WTC11 (cell line): ENCODE measurements around the gene TET3. TPM values are rescaled to one million over a fixed set of nuclear protein-coding genes. Genes with fewer than 3 reads are reported as not detected.

Experiments used
- ATAC-seq: fragments of 200-7000 bp; cut with Tn5 transposase; 2 replicates; pipeline ENCODE4 v1.10.0; 2021; ENCODE audit warnings: mild to moderate bottlenecking, moderate library complexity
- CTCF ChIA-PET: fragments of 300-600 bp; sonication (Branson Sonifier 250); formaldehyde crosslinking; loops from one replicate; lab custom pipeline; 2021; ENCODE audit warnings: antibody characterized with exemption; lab: Charles Lee
- POLR2A ChIA-PET: fragments of 350-600 bp; sonication (Branson Sonifier 250); formaldehyde crosslinking; loops from one replicate; lab custom pipeline; 2021; ENCODE audit warnings: antibody characterized with exemption; lab: Charles Lee
- DNase-seq: peaks from one replicate; pipeline ENCODE4 v3.0.0; 2021; ENCODE audit warnings: low spot score
- H3K27ac Mint-ChIP-seq: 2 replicates; pipeline ENCODE4 v1.8.0; 2021; ENCODE audit warnings: mixed read lengths
- H3K27me3 Mint-ChIP-seq: 2 replicates; pipeline ENCODE4 v1.8.0; 2021; ENCODE audit warnings: low read depth, mild to moderate bottlenecking, moderate library complexity, mixed read lengths
- H3K36me3 Mint-ChIP-seq: 2 replicates; pipeline ENCODE4 v1.8.0; 2021; ENCODE audit warnings: mixed read lengths
- H3K4me1 Mint-ChIP-seq: 2 replicates; pipeline ENCODE4 v1.8.0; 2022; ENCODE audit warnings: mixed read lengths
- H3K4me3 Mint-ChIP-seq: 2 replicates; pipeline ENCODE4 v1.8.0; 2021; ENCODE audit warnings: mild to moderate bottlenecking, moderate library complexity, mixed read lengths
- H3K9me3 Mint-ChIP-seq: 2 replicates; pipeline ENCODE4 v1.8.0; 2021; ENCODE audit warnings: mixed read lengths
- ATF1 ChIP-seq: sonication (generic); formaldehyde crosslinking; IDR thresholded peaks from 2 replicates; pipeline ENCODE4 v1.8.1; 2023; ENCODE audit warnings: mild to moderate bottlenecking, moderate library complexity, missing genetic modification reagents
- CREM ChIP-seq: sonication (generic); formaldehyde crosslinking; IDR thresholded peaks from 2 replicates; pipeline ENCODE4 v1.8.1; 2022; ENCODE audit warnings: mild to moderate bottlenecking, missing genetic modification reagents, moderate library complexity
- EMX1 ChIP-seq: fragments of 250-450 bp; sonication (Bioruptor Pico); IDR thresholded peaks from 2 replicates; pipeline ENCODE4 v1.8.0; 2021; ENCODE audit warnings: mild to moderate bottlenecking
- JUN ChIP-seq: sonication (generic); formaldehyde crosslinking; IDR thresholded peaks from 2 replicates; pipeline ENCODE4 v1.8.0; 2023; ENCODE audit warnings: mild to moderate bottlenecking, missing genetic modification reagents
- KAT7 ChIP-seq: sonication (generic); formaldehyde crosslinking; IDR thresholded peaks from 2 replicates; pipeline ENCODE4 v1.8.1; 2023; ENCODE audit warnings: missing genetic modification reagents, mild to moderate bottlenecking, borderline replicate concordance
- MXD4 ChIP-seq: fragments of 250-450 bp; sonication (Bioruptor Pico); IDR thresholded peaks from 2 replicates; pipeline ENCODE4 v1.8.0; 2021; ENCODE audit warnings: mild to moderate bottlenecking, moderate library complexity, borderline replicate concordance
- NFYB ChIP-seq: sonication (generic); formaldehyde crosslinking; conservative IDR thresholded peaks from 2 replicates; pipeline ENCODE4 v1.8.0; 2022; ENCODE audit warnings: low read depth, missing genetic modification reagents
- OVOL2 ChIP-seq: fragments of 250-450 bp; sonication (Bioruptor Pico); IDR thresholded peaks from 2 replicates; pipeline ENCODE4 v1.9.0; 2021; ENCODE audit warnings: mild to moderate bottlenecking, borderline replicate concordance
- RORB ChIP-seq: fragments of 250-450 bp; sonication (Bioruptor Pico); IDR thresholded peaks from 2 replicates; pipeline ENCODE4 v1.9.0; 2021; ENCODE audit warnings: mild to moderate bottlenecking
- TCF7 ChIP-seq: sonication (generic); formaldehyde crosslinking; IDR thresholded peaks from 2 replicates; pipeline ENCODE4 v1.8.0; 2022; ENCODE audit warnings: mild to moderate bottlenecking, low read depth, missing genetic modification reagents, moderate library complexity
- TEAD1 ChIP-seq: sonication (generic); formaldehyde crosslinking; IDR thresholded peaks from 2 replicates; pipeline ENCODE4 v1.8.0; 2022; ENCODE audit warnings: mild to moderate bottlenecking, missing genetic modification reagents
- ZBTB21 ChIP-seq: sonication (generic); formaldehyde crosslinking; IDR thresholded peaks from 2 replicates; pipeline ENCODE4 v1.8.1; 2023; ENCODE audit warnings: mild to moderate bottlenecking, missing genetic modification reagents, borderline replicate concordance
- ZNF317 ChIP-seq: sonication (generic); formaldehyde crosslinking; IDR thresholded peaks from 2 replicates; pipeline ENCODE4 v1.8.1; 2023; ENCODE audit warnings: low read depth, mild to moderate bottlenecking, moderate library complexity, missing genetic modification reagents, borderline replicate concordance
- ZNF416 ChIP-seq: fragments of 250-450 bp; sonication (Bioruptor Pico); IDR thresholded peaks from 2 replicates; pipeline ENCODE4 v1.9.0; 2021; ENCODE audit warnings: mild to moderate bottlenecking, inconsistent platforms
- ZNF423 ChIP-seq: fragments of 250-450 bp; sonication (Bioruptor Pico); IDR thresholded peaks from 2 replicates; pipeline ENCODE4 v2.1.2; 2022; ENCODE audit warnings: mild to moderate bottlenecking, moderate library complexity
- total RNA-seq: library from RNA; stranded (reverse); gene quantifications from 3 replicates; pipeline ENCODE4 v1.2.3, GENCODE V29; 2021
- TF ChIP-seq, protein P1 (sequence below): sonication (generic); formaldehyde crosslinking; IDR thresholded peaks from 2 replicates; pipeline ENCODE4 v1.8.1; 2023; ENCODE audit warnings: mild to moderate bottlenecking, missing genetic modification reagents, moderate library complexity
- TF ChIP-seq, protein P2 (sequence below): fragments of 250-450 bp; sonication (Bioruptor Pico); IDR thresholded peaks from 2 replicates; pipeline ENCODE4 v2.1.2; 2022; ENCODE audit warnings: mild to moderate bottlenecking, moderate library complexity
- TF ChIP-seq, protein P3 (sequence below): sonication (generic); formaldehyde crosslinking; IDR thresholded peaks from 2 replicates; pipeline ENCODE4 v1.8.0; 2023; ENCODE audit warnings: missing genetic modification reagents
- TF ChIP-seq, protein P4 (sequence below): fragments of 250-450 bp; sonication (Bioruptor Pico); IDR thresholded peaks from 2 replicates; pipeline ENCODE4 v1.9.0; 2021; ENCODE audit warnings: moderate library complexity, mild to moderate bottlenecking, inconsistent platforms, borderline replicate concordance
- TF ChIP-seq, protein P5 (sequence below): fragments of 250-450 bp; sonication (Bioruptor Pico); IDR thresholded peaks from 2 replicates; pipeline ENCODE4 v1.8.0; 2021; ENCODE audit warnings: mild to moderate bottlenecking
- TF ChIP-seq, protein P6 (sequence below): fragments of 250-450 bp; sonication (Bioruptor Pico); IDR thresholded peaks from 2 replicates; pipeline ENCODE4 v1.9.0; 2021; ENCODE audit warnings: mild to moderate bottlenecking
- TF ChIP-seq, protein P7 (sequence below): sonication (generic); formaldehyde crosslinking; IDR thresholded peaks from 2 replicates; pipeline ENCODE4 v1.8.1; 2022; ENCODE audit warnings: low read depth, missing genetic modification reagents, borderline replicate concordance

TET3 gene
- total RNA-seq, 1 experiment from 2014 or later = 19.3 TPM

DNA sequence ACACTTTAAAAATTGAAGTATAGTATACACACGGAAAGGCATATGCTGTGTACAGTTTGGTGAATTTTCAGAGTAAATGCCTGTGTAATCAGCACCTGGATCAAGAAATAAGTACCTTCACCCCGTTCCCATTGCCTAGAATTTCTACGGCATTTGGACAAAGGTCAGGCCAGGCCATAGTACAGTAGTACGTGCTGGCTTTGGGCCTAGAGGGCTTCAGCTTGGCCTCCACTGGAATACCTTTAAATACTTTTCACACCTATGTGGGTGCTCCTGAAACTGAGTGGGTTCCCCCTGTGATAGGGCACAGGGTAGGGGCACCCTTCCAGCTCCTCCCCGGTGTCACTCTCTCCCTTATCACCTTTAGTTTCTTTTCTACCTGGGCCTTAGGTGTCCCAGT lies 26.5 kb downstream of the TET3 start:
- Mint-ChIP-seq H3K4me3 (no peak overlapping the region), H3K27me3 (no peaks in the 10 kb centered on the region), H3K9me3 (no peaks in the 10 kb centered on the region), H3K4me1 (peaks cover 44% of the 10 kb centered on the region), H3K36me3 (no peaks in the 10 kb centered on the region), H3K27ac (no peak overlapping the region)
- TF ChIP-seq MXD4 (CRISPR knock-in tag) (no peak), ZNF423 (CRISPR knock-in tag) (no peak), ZBTB21 (CRISPR knock-in tag) (no peak), OVOL2 (CRISPR knock-in tag) (no peak), TEAD1 (CRISPR knock-in tag) (no peak), ZNF317 (CRISPR knock-in tag) (no peak)
- TF ChIP-seq, protein P1, sequence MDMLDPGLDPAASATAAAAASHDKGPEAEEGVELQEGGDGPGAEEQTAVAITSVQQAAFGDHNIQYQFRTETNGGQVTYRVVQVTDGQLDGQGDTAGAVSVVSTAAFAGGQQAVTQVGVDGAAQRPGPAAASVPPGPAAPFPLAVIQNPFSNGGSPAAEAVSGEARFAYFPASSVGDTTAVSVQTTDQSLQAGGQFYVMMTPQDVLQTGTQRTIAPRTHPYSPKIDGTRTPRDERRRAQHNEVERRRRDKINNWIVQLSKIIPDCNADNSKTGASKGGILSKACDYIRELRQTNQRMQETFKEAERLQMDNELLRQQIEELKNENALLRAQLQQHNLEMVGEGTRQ (CRISPR knock-in tag) = no peak
- TF ChIP-seq, protein P2, sequence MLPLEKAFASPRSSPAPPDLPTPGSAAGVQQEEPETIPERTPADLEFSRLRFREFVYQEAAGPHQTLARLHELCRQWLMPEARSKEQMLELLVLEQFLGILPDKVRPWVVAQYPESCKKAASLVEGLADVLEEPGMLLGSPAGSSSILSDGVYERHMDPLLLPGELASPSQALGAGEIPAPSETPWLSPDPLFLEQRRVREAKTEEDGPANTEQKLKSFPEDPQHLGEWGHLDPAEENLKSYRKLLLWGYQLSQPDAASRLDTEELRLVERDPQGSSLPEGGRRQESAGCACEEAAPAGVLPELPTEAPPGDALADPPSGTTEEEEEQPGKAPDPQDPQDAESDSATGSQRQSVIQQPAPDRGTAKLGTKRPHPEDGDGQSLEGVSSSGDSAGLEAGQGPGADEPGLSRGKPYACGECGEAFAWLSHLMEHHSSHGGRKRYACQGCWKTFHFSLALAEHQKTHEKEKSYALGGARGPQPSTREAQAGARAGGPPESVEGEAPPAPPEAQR (CRISPR knock-in tag) = no peak
- DNase-seq (no peak), ATAC-seq (no peak)
- ChIA-PET POLR2A (no interaction called here), CTCF (interaction anchor here (0.7 kb wide), 1 partner anchor 90 kb away, joined by 3 read pairs; no protein-coding TSS in a partner anchor)

DNA sequence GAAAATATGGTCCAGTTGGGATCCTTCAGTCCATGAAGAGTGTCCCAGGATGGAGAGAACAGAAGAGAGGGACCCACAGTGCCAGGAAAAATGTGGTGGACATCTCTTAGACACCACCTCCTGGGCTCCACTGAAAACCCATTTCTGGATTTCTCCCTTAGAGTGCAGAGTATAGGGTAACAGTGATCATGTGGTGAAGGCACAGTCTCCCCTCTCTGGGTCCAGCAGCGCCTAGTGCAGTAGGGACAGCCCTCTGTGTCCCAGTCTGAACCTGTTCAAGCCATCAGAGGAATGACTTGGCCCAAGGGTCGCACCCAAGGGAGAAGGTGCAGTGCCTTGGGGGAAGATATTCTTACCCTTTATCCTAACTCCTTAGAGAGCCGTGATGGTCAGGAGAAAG lies 30.1 kb downstream of the TET3 start:
- Mint-ChIP-seq H3K4me3 (no peak overlapping the region), H3K4me1 (peaks cover 10% of the 10 kb centered on the region), H3K36me3 (no peaks in the 10 kb centered on the region), H3K27ac (no peak overlapping the region), H3K27me3 (no peaks in the 10 kb centered on the region)
- CTCF ChIA-PET = interaction anchor here (1.1 kb wide), 1 partner anchor 8 kb away, joined by 3 read pairs; no protein-coding TSS in a partner anchor
- no peak for TF ChIP-seq JUN (CRISPR knock-in tag)
- TF ChIP-seq, all 79 proteins: peak for 0
- POLR2A ChIA-PET = interaction anchor here (1.0 kb wide), 1 partner anchor 26 kb away, joined by 3 read pairs; no protein-coding TSS in a partner anchor
- no peaks in the 10 kb centered on the region for H3K9me3 Mint-ChIP-seq
- ATAC-seq = no peak
- DNase-seq = no peak

DNA sequence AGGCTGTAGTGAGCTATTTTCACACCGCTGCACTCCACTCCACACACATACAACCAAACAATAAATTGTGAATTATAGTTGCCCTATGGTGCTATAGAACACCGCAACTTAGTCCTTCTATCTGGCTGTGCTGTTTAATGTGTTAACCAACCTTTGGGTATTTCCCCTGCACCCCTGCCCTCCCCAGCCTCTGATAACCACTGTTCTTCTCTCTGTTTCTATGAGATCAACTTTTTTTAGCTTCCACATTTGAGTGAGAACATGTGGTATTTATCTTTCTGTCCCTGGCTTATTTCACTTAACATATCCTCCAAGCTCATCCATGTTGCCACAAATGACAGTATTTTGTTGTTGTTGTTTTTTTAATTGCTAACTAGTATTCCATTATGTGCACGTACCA lies 32.5 kb downstream of the TET3 start:
- 0 out of 2 replicates have a peak overlapping the region, but pooled peaks have one; percentile 61 for H3K27ac Mint-ChIP-seq
- CTCF ChIA-PET = interaction anchor here (1.0 kb wide), 1 partner anchor 109 kb away, joined by 3 read pairs; no protein-coding TSS in a partner anchor
- DNase-seq (no peak), ATAC-seq (no peak)
- H3K4me3 Mint-ChIP-seq = no peak overlapping the region
- no peaks in the 10 kb centered on the region for H3K9me3 Mint-ChIP-seq
- POLR2A ChIA-PET = interaction anchor here (0.5 to 0.6 kb wide), 2 partner anchors 8 to 18 kb away, joined by 5 to 9 read pairs; no protein-coding TSS in a partner anchor
- H3K4me1 Mint-ChIP-seq = peaks cover 17% of the 10 kb centered on the region
- H3K36me3 Mint-ChIP-seq = no peaks in the 10 kb centered on the region
- H3K27me3 Mint-ChIP-seq = no peaks in the 10 kb centered on the region
- no peak for TF ChIP-seq ZNF416 (CRISPR knock-in tag)
- TF ChIP-seq, protein P3, sequence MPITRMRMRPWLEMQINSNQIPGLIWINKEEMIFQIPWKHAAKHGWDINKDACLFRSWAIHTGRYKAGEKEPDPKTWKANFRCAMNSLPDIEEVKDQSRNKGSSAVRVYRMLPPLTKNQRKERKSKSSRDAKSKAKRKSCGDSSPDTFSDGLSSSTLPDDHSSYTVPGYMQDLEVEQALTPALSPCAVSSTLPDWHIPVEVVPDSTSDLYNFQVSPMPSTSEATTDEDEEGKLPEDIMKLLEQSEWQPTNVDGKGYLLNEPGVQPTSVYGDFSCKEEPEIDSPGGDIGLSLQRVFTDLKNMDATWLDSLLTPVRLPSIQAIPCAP (CRISPR knock-in tag) = no peak
- TF ChIP-seq, protein P4, sequence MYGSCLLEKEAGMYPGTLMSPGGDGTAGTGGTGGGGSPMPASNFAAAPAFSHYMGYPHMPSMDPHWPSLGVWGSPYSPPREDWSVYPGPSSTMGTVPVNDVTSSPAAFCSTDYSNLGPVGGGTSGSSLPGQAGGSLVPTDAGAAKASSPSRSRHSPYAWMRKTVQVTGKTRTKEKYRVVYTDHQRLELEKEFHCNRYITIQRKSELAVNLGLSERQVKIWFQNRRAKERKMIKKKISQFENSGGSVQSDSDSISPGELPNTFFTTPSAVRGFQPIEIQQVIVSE (CRISPR knock-in tag) = no peak
- TF ChIP-seq, protein P5, sequence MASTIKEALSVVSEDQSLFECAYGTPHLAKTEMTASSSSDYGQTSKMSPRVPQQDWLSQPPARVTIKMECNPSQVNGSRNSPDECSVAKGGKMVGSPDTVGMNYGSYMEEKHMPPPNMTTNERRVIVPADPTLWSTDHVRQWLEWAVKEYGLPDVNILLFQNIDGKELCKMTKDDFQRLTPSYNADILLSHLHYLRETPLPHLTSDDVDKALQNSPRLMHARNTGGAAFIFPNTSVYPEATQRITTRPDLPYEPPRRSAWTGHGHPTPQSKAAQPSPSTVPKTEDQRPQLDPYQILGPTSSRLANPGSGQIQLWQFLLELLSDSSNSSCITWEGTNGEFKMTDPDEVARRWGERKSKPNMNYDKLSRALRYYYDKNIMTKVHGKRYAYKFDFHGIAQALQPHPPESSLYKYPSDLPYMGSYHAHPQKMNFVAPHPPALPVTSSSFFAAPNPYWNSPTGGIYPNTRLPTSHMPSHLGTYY (CRISPR knock-in tag) = no peak
- TF ChIP-seq, protein P6, sequence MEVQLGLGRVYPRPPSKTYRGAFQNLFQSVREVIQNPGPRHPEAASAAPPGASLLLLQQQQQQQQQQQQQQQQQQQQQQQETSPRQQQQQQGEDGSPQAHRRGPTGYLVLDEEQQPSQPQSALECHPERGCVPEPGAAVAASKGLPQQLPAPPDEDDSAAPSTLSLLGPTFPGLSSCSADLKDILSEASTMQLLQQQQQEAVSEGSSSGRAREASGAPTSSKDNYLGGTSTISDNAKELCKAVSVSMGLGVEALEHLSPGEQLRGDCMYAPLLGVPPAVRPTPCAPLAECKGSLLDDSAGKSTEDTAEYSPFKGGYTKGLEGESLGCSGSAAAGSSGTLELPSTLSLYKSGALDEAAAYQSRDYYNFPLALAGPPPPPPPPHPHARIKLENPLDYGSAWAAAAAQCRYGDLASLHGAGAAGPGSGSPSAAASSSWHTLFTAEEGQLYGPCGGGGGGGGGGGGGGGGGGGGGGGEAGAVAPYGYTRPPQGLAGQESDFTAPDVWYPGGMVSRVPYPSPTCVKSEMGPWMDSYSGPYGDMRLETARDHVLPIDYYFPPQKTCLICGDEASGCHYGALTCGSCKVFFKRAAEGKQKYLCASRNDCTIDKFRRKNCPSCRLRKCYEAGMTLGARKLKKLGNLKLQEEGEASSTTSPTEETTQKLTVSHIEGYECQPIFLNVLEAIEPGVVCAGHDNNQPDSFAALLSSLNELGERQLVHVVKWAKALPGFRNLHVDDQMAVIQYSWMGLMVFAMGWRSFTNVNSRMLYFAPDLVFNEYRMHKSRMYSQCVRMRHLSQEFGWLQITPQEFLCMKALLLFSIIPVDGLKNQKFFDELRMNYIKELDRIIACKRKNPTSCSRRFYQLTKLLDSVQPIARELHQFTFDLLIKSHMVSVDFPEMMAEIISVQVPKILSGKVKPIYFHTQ = no peak
- no peak for TF ChIP-seq ATF1
- TF ChIP-seq RORB (CRISPR knock-in tag) = no peak
- TF ChIP-seq TCF7 = no peak
- TF ChIP-seq, protein P7, sequence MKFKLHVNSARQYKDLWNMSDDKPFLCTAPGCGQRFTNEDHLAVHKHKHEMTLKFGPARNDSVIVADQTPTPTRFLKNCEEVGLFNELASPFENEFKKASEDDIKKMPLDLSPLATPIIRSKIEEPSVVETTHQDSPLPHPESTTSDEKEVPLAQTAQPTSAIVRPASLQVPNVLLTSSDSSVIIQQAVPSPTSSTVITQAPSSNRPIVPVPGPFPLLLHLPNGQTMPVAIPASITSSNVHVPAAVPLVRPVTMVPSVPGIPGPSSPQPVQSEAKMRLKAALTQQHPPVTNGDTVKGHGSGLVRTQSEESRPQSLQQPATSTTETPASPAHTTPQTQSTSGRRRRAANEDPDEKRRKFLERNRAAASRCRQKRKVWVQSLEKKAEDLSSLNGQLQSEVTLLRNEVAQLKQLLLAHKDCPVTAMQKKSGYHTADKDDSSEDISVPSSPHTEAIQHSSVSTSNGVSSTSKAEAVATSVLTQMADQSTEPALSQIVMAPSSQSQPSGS (CRISPR knock-in tag) = no peak
- no peak for TF ChIP-seq KAT7 (CRISPR knock-in tag)
- no peak for TF ChIP-seq CREM (CRISPR knock-in tag)
- TF ChIP-seq EMX1 (CRISPR knock-in tag) = no peak
- TF ChIP-seq NFYB = no peak
